Fibroblast of peridontal ligament (primary cell): ENCODE measurements around the gene HIP1.
"Not testable (repeated sequence)": the region's sequence is repeated elsewhere in the genome, so short reads cannot be mapped to it uniquely, and the experiment has no call there.

Source experiments
- DNase-seq: peaks from one replicate; pipeline ENCODE4 v3.0.0-alpha.2; 2010; ENCODE audit errors: extremely low read depth

Gene HIP1

GRCh38 chr7:75575488-75576121 lies 163.1 kb downstream of the HIP1 start:
- DNase-seq, result peak; percentile 63

- DNase-seq, result no peak
Observed at GRCh38 chr7:75573477-75574019, 165.2 kb downstream of the HIP1 start.

GRCh38 chr7:75572814-75573213 lies 165.9 kb downstream of the HIP1 start:
- DNase-seq, result no peak

GRCh38 chr7:75572396-75572795 lies 166.3 kb downstream of the HIP1 start:
- no peak for DNase-seq

GRCh38 chr7:75571209-75571608 lies 167.5 kb downstream of the HIP1 start:
- no peak for DNase-seq

- not testable (repeated sequence) for DNase-seq
Observed at GRCh38 chr7:75569629-75570282, 169.0 kb downstream of the HIP1 start.

GRCh38 chr7:75567948-75568595 lies 170.7 kb downstream of the HIP1 start:
- DNase-seq, result no peak

GRCh38 chr7:75565132-75565837 lies 173.5 kb downstream of the HIP1 start:
- DNase-seq, result peak; percentile 77

- DNase-seq, result no peak
Observed at GRCh38 chr7:75563171-75563570, 175.6 kb downstream of the HIP1 start.

- DNase-seq, result no peak
Observed at GRCh38 chr7:75559976-75560365, 178.8 kb downstream of the HIP1 start.

- DNase-seq, result no peak
Observed at GRCh38 chr7:75559355-75559975, 179.3 kb downstream of the HIP1 start.

- not testable (repeated sequence) for DNase-seq
Observed at GRCh38 chr7:75556835-75557234, 181.9 kb downstream of the HIP1 start.

GRCh38 chr7:75555736-75556135 lies 183.0 kb downstream of the HIP1 start:
- DNase-seq, result no peak

- no peak for DNase-seq
Observed at GRCh38 chr7:75546237-75547015, 192.3 kb downstream of the HIP1 start.

- DNase-seq, result no peak
Observed at GRCh38 chr7:75537731-75538130, 201.0 kb downstream of the HIP1 start.

- no peak for DNase-seq
Observed at GRCh38 chr7:75536940-75537538, 201.7 kb downstream of the HIP1 start.

- DNase-seq, result no peak
Observed at GRCh38 chr7:75536491-75536890, 202.2 kb downstream of the HIP1 start.

GRCh38 chr7:75534727-75535307 lies 203.9 kb downstream of the HIP1 start:
- peak; percentile 80 for DNase-seq

GRCh38 chr7:75533926-75534325 lies 204.8 kb downstream of the HIP1 start:
- no peak for DNase-seq

- no peak for DNase-seq
Observed at GRCh38 chr7:75532639-75533038, 206.1 kb downstream of the HIP1 start.
